GM23338 (cell line): ENCODE data around the gene SHOX. TPM values are rescaled to one million over a fixed set of nuclear protein-coding genes. Genes with fewer than 3 reads are reported as not detected.

Experiments used
- ATAC-seq: fragments of 200-7000 bp; cut with Tn5 transposase; 3 replicates; pipeline ENCODE4 v1.9.1; 2020
- DNase-seq: peaks from one replicate; pipeline ENCODE4 v3.0.0-alpha.2; 2015; ENCODE audit warnings: low spot score
- H2AFZ ChIP-seq: fragments of 200-600 bp; sonication (generic); 2 replicates; pipeline ENCODE4 v1.8.0; 2016; ENCODE audit warnings: antibody characterized with exemption, mild to moderate bottlenecking, moderate library complexity
- H3F3A ChIP-seq: fragments of 200-600 bp; sonication (generic); replicated peaks from 2 replicates; pipeline ENCODE4 v1.8.0; 2017; ENCODE audit warnings: antibody characterized with exemption, mixed run types, low read depth
- H3K27ac ChIP-seq: fragments of 200-600 bp; sonication (generic); 2 replicates; pipeline ENCODE4 v1.6.1; 2016; ENCODE audit warnings: low read depth
- H3K27me3 ChIP-seq: fragments of 200-600 bp; sonication (generic); 2 replicates; pipeline ENCODE4 v1.8.0; 2016; ENCODE audit warnings: mild to moderate bottlenecking, mixed run types, moderate library complexity; ENCODE audit not compliant: insufficient read depth
- H3K36me3 ChIP-seq: fragments of 200-600 bp; sonication (generic); 2 replicates; pipeline ENCODE4 v1.8.0; 2016; ENCODE audit warnings: mild to moderate bottlenecking; ENCODE audit not compliant: insufficient read depth
- H3K4me1 ChIP-seq: fragments of 200-600 bp; sonication (generic); 2 replicates; pipeline ENCODE4 v1.8.0; 2016; ENCODE audit warnings: mild to moderate bottlenecking, moderate library complexity; ENCODE audit not compliant: insufficient read depth
- H3K4me2 ChIP-seq: fragments of 200-600 bp; sonication (generic); 2 replicates; pipeline ENCODE4 v1.7.1; 2017; ENCODE audit warnings: mixed run types
- H3K4me3 ChIP-seq: fragments of 200-600 bp; sonication (generic); 2 replicates; pipeline ENCODE4 v1.6.1; 2016; ENCODE audit warnings: mixed run types
- H3K79me2 ChIP-seq: fragments of 200-600 bp; sonication (generic); replicated peaks from 2 replicates; pipeline ENCODE4 v1.8.0; 2017; ENCODE audit warnings: mild to moderate bottlenecking; ENCODE audit not compliant: insufficient read depth
- H3K9me2 ChIP-seq: fragments of 200-600 bp; sonication (generic); 2 replicates; pipeline ENCODE4 v1.8.0; 2017; ENCODE audit not compliant: insufficient read depth
- H4K20me1 ChIP-seq: fragments of 200-600 bp; sonication (generic); replicated peaks from 2 replicates; pipeline ENCODE4 v1.8.0; 2017; ENCODE audit warnings: mild to moderate bottlenecking; ENCODE audit not compliant: insufficient read depth
- H3K27ac Mint-ChIP-seq: 2 replicates; pipeline ENCODE4 v1.8.0; 2020; ENCODE audit warnings: inconsistent platforms, mild to moderate bottlenecking, moderate library complexity, mixed read lengths
- H3K27me3 Mint-ChIP-seq: 3 replicates; pipeline ENCODE4 v1.8.0; 2022; ENCODE audit warnings: low read depth, mild to moderate bottlenecking, moderate library complexity, mixed read lengths, inconsistent platforms; ENCODE audit not compliant: insufficient read depth, poor library complexity
- H3K36me3 Mint-ChIP-seq: 3 replicates; pipeline ENCODE4 v1.8.0; 2021; ENCODE audit warnings: low read depth, mild to moderate bottlenecking, inconsistent platforms, moderate library complexity, mixed read lengths
- H3K4me1 Mint-ChIP-seq: 3 replicates; pipeline ENCODE4 v1.8.0; 2020; ENCODE audit warnings: mild to moderate bottlenecking, inconsistent platforms, mixed read lengths
- H3K4me3 Mint-ChIP-seq: 3 replicates; pipeline ENCODE4 v1.8.0; 2021; ENCODE audit warnings: moderate library complexity, mild to moderate bottlenecking, inconsistent platforms, mixed read lengths
- H3K9me3 Mint-ChIP-seq: 3 replicates; pipeline ENCODE4 v1.8.0; 2020; ENCODE audit warnings: moderate library complexity, mild to moderate bottlenecking, inconsistent platforms, mixed read lengths
- CREB1 ChIP-seq: fragments of 250-450 bp; sonication (Bioruptor Pico); IDR thresholded peaks from 2 replicates; pipeline ENCODE4 v1.5.0; 2020; ENCODE audit warnings: low read depth, mild to moderate bottlenecking, moderate library complexity
- CTCF ChIP-seq, 2 experiments: fragments of 200-600 bp in 1 of 2; sonication (generic) in 1 of 2; conservative IDR thresholded peaks; 2 replicates each; pipeline versions ENCODE4 v1.5.1 to v1.6.1; 2016 to 2017; ENCODE audit warnings: antibody characterized with exemption in 2 of 2, low read depth in 2 of 2, mild to moderate bottlenecking in 2 of 2, moderate library complexity in 1 of 2
- ETS1 ChIP-seq: IDR thresholded peaks from 2 replicates; pipeline ENCODE4 v1.6.1; 2016; ENCODE audit warnings: antibody characterized with exemption
- EZH2 ChIP-seq: fragments of 200-600 bp; sonication (generic); IDR thresholded peaks from one replicate; pipeline ENCODE4 v1.8.0; 2017; ENCODE audit warnings: antibody characterized with exemption, mild to moderate bottlenecking, low read depth; ENCODE audit not compliant: unreplicated experiment
- EZH2phosphoT487 ChIP-seq: fragments of 200-600 bp; sonication (generic); IDR thresholded peaks from one replicate; pipeline ENCODE4 v1.8.1; 2018; ENCODE audit warnings: antibody characterized with exemption; ENCODE audit not compliant: unreplicated experiment
- JUNB ChIP-seq: IDR thresholded peaks from one replicate; pipeline ENCODE4 v1.6.1; 2016; ENCODE audit warnings: antibody characterized with exemption; ENCODE audit not compliant: unreplicated experiment
- NANOG ChIP-seq: IDR thresholded peaks from 2 replicates; pipeline ENCODE4 v1.6.1; 2016; ENCODE audit warnings: antibody characterized with exemption, borderline replicate concordance
- POLR2AphosphoS5 ChIP-seq: IDR thresholded peaks from 2 replicates; pipeline ENCODE4 v1.6.1; 2016; ENCODE audit warnings: antibody characterized with exemption, low read depth
- STAT1 ChIP-seq: IDR thresholded peaks from one replicate; pipeline ENCODE4 v1.6.1; 2016; ENCODE audit warnings: antibody characterized with exemption; ENCODE audit not compliant: unreplicated experiment
- ZNF114 ChIP-seq: fragments of 250-450 bp; sonication (Bioruptor Pico); IDR thresholded peaks from 2 replicates; pipeline ENCODE4 v1.5.0; 2020; ENCODE audit warnings: mild to moderate bottlenecking, moderate library complexity
- ZNF331 ChIP-seq: fragments of 250-450 bp; sonication (Bioruptor Pico); IDR thresholded peaks from 2 replicates; pipeline ENCODE4 v1.5.0; 2020; ENCODE audit warnings: low read depth, mild to moderate bottlenecking, moderate library complexity
- ZNF462 ChIP-seq: fragments of 250-450 bp; sonication (Bioruptor Pico); IDR thresholded peaks from 2 replicates; pipeline ENCODE4 v1.5.0; 2020; ENCODE audit warnings: mild to moderate bottlenecking, moderate library complexity
- polyA plus RNA-seq: library from polyadenylated mRNA; unstranded; fragments of >200 nt; fragmentation: Nextera tagmentation; extraction: Ambion mirVana; gene quantifications from 2 replicates; pipeline ENCODE4 v1.2.1, GENCODE V29; 2016
- total RNA-seq: library from RNA; depleted of rRNA; stranded (reverse); fragments of >200 nt; shearing (Covaris generic); gene quantifications from 2 replicates; pipeline ENCODE4 v1.2.3, GENCODE V29; 2014
- TF ChIP-seq, protein P1 (sequence below): IDR thresholded peaks from one replicate; pipeline ENCODE4 v1.6.1; 2018; ENCODE audit warnings: antibody characterized with exemption; ENCODE audit not compliant: unreplicated experiment

Gene SHOX
- total and polyA plus RNA-seq, 2 experiments from 2014 or later: not detected

GRCh38 chrX:698206-698605, 67.6 kb downstream of the SHOX start (continued):
- TF ChIP-seq CREB1 (no peak), NANOG (no peak), ZNF114 (no peak), ZNF331 (CRISPR knock-in tag) (no peak), POLR2AphosphoS5 (no peak)

- H3K4me3 ChIP-seq: no peak overlapping the region
- H3K27me3 ChIP-seq: no peaks in the 10 kb centered on the region
- H3K79me2 ChIP-seq: no peaks in the 10 kb centered on the region
- no peak overlapping the region for H3K4me3 Mint-ChIP-seq
- no peaks in the 10 kb centered on the region for H4K20me1 ChIP-seq
- no peak overlapping the region for H3K27ac Mint-ChIP-seq
- H3K27ac ChIP-seq: no peak overlapping the region
- H3K9me3 Mint-ChIP-seq: peaks cover 97% of the 10 kb centered on the region
- H3K4me1 Mint-ChIP-seq: no peaks in the 10 kb centered on the region
- H3K36me3 ChIP-seq: 0 out of 2 replicates have a peak, but pooled peaks cover 4% of the 10 kb centered on the region
- peaks cover 2% of the 10 kb centered on the region for H3K27me3 Mint-ChIP-seq
- no peak for ATAC-seq
- H3K9me2 ChIP-seq: no peaks in the 10 kb centered on the region
- TF ChIP-seq STAT1: no peak
- TF ChIP-seq ZNF114: no peak
- no peak for TF ChIP-seq ETS1
- no peak for TF ChIP-seq JUNB
- no peak for TF ChIP-seq EZH2phosphoT487
- no peak for TF ChIP-seq EZH2
- TF ChIP-seq CTCF (conservative IDR thresholded peaks at IDR 0.05; ENCODE audit: low read depth in 2 of 2): no peak
- no peak for TF ChIP-seq CREB1
- TF ChIP-seq ZNF462 (CRISPR knock-in tag): no peak
- TF ChIP-seq, protein P1, sequence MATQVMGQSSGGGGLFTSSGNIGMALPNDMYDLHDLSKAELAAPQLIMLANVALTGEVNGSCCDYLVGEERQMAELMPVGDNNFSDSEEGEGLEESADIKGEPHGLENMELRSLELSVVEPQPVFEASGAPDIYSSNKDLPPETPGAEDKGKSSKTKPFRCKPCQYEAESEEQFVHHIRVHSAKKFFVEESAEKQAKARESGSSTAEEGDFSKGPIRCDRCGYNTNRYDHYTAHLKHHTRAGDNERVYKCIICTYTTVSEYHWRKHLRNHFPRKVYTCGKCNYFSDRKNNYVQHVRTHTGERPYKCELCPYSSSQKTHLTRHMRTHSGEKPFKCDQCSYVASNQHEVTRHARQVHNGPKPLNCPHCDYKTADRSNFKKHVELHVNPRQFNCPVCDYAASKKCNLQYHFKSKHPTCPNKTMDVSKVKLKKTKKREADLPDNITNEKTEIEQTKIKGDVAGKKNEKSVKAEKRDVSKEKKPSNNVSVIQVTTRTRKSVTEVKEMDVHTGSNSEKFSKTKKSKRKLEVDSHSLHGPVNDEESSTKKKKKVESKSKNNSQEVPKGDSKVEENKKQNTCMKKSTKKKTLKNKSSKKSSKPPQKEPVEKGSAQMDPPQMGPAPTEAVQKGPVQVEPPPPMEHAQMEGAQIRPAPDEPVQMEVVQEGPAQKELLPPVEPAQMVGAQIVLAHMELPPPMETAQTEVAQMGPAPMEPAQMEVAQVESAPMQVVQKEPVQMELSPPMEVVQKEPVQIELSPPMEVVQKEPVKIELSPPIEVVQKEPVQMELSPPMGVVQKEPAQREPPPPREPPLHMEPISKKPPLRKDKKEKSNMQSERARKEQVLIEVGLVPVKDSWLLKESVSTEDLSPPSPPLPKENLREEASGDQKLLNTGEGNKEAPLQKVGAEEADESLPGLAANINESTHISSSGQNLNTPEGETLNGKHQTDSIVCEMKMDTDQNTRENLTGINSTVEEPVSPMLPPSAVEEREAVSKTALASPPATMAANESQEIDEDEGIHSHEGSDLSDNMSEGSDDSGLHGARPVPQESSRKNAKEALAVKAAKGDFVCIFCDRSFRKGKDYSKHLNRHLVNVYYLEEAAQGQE: no peak
- no peak for TF ChIP-seq POLR2AphosphoS5
- no peak for TF ChIP-seq NANOG
- TF ChIP-seq ZNF331 (CRISPR knock-in tag): no peak
- peak; percentile 63 for DNase-seq
- H3K4me2 ChIP-seq: no peak overlapping the region
- peaks cover 51% of the 10 kb centered on the region for H3K36me3 Mint-ChIP-seq
- no peaks in the 10 kb centered on the region for H3F3A ChIP-seq
- H2AFZ ChIP-seq: no peak overlapping the region
- no peaks in the 10 kb centered on the region for H3K4me1 ChIP-seq
Observed at GRCh38 chrX:700936-701335, 70.3 kb downstream of the SHOX start.
